IPS-15b (cell line): ENCODE results near the gene S100A12.

Experiments
- H3K27me3 ChIP-seq: one replicate; pipeline ENCODE4 v1.6.1; 2013; ENCODE audit warnings: low read length; ENCODE audit not compliant: control insufficient read depth, insufficient read depth
- H3K36me3 ChIP-seq: one replicate; pipeline ENCODE4 v1.6.1; 2013; ENCODE audit warnings: low read length; ENCODE audit not compliant: control insufficient read depth, insufficient read depth
- H3K4me1 ChIP-seq: one replicate; pipeline ENCODE4 v1.6.1; 2013; ENCODE audit warnings: mild to moderate bottlenecking, low read length; ENCODE audit not compliant: control insufficient read depth, insufficient read depth
- H3K4me3 ChIP-seq: one replicate; pipeline ENCODE4 v1.5.1; 2013; ENCODE audit warnings: low read depth, low read length
- H3K9ac ChIP-seq: one replicate; pipeline ENCODE4 v1.6.1; 2013; ENCODE audit warnings: low read depth, mild to moderate bottlenecking, low read length
- H3K9me3 ChIP-seq: one replicate; pipeline ENCODE4 v1.6.1; 2013; ENCODE audit warnings: mild to moderate bottlenecking, low read length; ENCODE audit not compliant: control insufficient read depth, insufficient read depth

Gene S100A12

DNA sequence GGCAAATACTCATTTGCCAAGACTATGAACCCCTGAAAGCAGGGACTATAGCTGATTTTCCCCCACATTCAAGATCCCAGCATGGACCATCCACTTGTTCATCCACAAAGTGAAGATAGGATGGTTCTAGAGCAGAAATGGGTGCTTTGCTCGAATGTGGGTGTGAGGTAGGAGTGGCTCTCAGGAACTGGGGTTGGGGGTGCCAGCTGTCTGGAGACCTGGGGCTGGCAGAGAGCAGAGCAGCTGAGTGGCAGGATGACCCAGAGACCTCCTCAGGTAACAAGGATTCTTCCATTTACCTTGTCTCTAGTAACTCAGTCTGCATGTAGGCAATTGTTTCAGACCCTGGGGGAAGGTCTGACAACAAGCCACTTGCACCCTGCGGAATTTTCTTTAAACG, 11.8 kb downstream of the S100A12 start:
- Histone ChIP-seq H3K4me1 (no peaks in the 10 kb centered on the region), H3K4me3 (no peak overlapping the region), H3K27me3 (no peaks in the 10 kb centered on the region), H3K9me3 (no peaks in the 10 kb centered on the region), H3K36me3 (no peaks in the 10 kb centered on the region), H3K9ac (no peak overlapping the region)

DNA sequence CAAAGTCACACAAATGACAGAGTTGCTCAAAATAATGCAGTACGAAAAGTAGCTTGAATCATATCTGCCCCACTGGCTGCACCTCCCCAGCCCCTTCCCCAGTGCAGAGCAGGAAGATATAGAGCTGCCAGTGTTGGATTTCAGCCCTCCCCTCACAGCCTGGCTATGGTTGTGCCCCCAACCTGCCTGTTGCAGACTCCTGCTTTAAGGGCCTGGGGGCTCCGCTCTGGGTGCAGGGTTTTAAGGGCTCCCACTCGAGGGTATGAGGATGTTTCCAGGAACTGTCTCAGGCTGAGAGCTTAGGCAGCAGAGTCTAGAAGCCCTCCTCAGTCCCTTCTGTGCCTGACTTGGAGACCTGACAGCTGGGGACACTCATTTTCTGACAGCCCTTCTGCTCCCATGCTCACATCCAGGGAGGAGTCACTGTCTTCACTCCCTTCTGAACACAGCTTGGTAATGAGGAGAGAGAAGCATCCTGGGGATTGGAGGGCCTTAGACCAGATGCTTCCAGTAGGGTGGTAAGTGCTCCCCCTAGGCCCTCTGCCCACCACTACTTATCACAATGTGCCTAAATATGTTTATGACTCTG, 13.1 kb downstream of the S100A12 start:
- no peaks in the 10 kb centered on the region for H3K4me1 ChIP-seq
- no peaks in the 10 kb centered on the region for H3K9me3 ChIP-seq
- H3K9ac ChIP-seq, result no peak overlapping the region
- no peaks in the 10 kb centered on the region for H3K27me3 ChIP-seq
- H3K36me3 ChIP-seq, result no peaks in the 10 kb centered on the region
- no peak overlapping the region for H3K4me3 ChIP-seq

DNA sequence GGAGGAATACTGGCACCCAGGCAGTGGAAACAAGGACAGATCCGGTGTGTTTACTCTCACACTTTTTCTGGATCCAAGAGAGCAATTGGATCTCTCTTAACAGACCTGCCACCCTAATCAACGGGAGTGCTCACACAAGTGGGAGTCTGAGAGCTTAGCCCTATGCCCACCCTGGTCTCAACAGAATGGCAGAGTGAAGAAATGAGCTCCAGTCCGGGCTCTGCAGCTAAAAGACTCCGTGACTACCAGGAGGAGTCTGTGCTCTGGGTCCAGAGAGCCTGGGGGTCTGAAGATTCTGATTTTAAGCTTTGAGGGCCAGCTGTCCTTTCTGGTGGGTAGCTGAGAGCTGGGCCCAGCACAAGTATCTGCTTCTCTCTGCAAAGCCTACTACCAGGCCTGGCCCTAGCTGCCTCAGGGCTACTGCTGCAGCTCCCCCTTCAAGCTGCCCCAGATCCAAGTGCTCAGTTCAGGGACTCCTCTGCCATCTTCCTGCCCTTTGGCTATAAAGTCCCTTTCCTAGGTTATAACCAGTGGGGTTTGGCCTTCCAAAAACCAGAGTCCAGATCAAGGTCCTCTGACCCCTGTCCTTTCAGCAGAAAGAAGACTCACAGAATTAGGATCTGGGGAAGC, 13.8 kb downstream of the S100A12 start:
- Histone ChIP-seq H3K9me3 (no peaks in the 10 kb centered on the region), H3K9ac (no peak overlapping the region), H3K36me3 (no peaks in the 10 kb centered on the region), H3K4me1 (no peaks in the 10 kb centered on the region), H3K27me3 (no peaks in the 10 kb centered on the region), H3K4me3 (no peak overlapping the region)

DNA sequence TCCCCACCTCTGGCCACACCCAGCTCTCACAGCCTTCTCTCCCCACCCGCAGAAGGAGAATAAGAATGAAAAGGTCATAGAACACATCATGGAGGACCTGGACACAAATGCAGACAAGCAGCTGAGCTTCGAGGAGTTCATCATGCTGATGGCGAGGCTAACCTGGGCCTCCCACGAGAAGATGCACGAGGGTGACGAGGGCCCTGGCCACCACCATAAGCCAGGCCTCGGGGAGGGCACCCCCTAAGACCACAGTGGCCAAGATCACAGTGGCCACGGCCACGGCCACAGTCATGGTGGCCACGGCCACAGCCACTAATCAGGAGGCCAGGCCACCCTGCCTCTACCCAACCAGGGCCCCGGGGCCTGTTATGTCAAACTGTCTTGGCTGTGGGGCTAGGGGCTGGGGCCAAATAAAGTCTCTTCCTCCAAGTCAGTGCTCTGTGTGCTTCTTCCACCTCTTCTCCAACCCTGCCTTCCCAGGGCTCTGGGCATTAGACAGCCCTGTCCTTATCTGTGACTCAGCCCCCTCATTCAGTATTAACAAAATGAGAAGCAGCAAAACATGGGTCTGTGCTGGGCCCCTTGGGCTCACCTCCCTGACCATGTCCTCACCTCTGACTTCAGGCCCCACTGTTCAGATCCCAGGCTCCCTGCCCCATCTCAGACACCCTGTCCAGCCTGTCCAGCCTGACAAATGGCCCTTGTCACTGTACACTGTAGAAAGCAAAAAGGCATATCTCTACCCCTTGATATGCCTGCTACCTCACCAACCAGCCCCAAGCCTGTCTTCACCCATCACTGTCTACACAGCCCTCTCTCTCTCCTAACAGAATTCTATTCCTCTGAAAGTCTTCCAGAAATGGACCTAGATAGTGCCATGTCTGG, 14.6 kb downstream of the S100A12 start:
- Histone ChIP-seq H3K9me3 (no peaks in the 10 kb centered on the region), H3K27me3 (no peaks in the 10 kb centered on the region), H3K36me3 (no peaks in the 10 kb centered on the region), H3K4me1 (no peaks in the 10 kb centered on the region), H3K4me3 (no peak overlapping the region), H3K9ac (no peak overlapping the region)

DNA sequence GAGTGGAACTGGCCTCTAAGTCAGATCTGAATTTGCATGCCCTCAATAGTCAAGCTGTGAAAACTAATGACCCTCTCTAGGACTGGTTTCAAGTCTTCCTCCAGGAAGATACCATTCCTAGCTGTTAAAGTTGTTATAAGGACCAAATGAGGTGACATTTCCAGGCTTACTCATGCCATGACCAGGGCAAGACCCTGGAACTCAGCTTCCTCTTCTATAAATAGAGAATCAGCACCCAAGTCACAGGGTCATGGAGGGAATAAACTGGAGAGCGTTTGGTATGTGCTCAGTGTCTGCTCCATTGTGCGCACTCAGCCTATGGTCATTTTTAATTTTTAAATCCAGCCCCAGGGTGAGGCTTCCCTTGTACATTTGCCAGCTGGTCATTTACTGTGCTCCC, 15.2 kb downstream of the S100A12 start:
- no peak overlapping the region for H3K9ac ChIP-seq
- H3K36me3 ChIP-seq, result no peaks in the 10 kb centered on the region
- H3K9me3 ChIP-seq, result no peaks in the 10 kb centered on the region
- H3K4me1 ChIP-seq, result no peaks in the 10 kb centered on the region
- no peaks in the 10 kb centered on the region for H3K27me3 ChIP-seq
- no peak overlapping the region for H3K4me3 ChIP-seq

DNA sequence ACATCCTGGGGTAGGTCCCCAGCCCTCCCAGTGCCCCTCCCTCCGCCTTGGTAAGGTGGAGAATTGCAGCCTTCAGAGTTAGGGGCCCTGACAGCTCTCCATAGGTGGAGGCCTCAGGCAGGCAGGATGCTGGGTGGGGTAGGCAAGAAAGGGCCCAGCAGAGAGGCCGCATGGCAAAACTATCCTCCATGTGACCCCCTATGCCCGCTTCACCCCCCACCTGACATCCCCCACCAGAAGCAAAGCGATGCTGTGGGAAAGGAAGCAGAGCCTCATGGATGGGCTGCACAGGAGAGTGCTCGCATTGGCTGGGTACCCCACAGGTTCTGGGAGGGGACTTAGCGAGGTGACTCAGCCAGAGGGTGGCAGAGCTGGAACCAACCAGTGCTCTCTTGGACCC, 16.2 kb downstream of the S100A12 start:
- no peaks in the 10 kb centered on the region for H3K27me3 ChIP-seq
- no peak overlapping the region for H3K4me3 ChIP-seq
- H3K4me1 ChIP-seq, result no peaks in the 10 kb centered on the region
- H3K36me3 ChIP-seq, result no peaks in the 10 kb centered on the region
- no peaks in the 10 kb centered on the region for H3K9me3 ChIP-seq
- H3K9ac ChIP-seq, result no peak overlapping the region

DNA sequence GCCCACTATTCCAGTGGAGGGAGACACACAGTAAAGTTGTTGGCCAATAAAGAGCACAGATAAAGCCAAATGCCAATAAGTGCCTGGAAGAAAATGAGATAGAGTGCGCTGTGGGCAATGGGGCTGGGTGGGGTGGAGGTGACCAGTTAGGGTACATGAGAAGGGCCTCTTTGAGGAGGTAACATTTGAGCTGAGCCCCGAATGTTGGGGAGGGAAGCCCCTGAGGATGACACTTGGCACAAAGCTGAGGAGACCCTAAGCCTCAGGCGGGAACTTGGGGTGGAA, 16.8 kb downstream of the S100A12 start:
- Histone ChIP-seq H3K4me1 (no peaks in the 10 kb centered on the region), H3K9me3 (no peaks in the 10 kb centered on the region), H3K27me3 (no peaks in the 10 kb centered on the region), H3K4me3 (no peak overlapping the region), H3K36me3 (no peaks in the 10 kb centered on the region), H3K9ac (no peak overlapping the region)

DNA sequence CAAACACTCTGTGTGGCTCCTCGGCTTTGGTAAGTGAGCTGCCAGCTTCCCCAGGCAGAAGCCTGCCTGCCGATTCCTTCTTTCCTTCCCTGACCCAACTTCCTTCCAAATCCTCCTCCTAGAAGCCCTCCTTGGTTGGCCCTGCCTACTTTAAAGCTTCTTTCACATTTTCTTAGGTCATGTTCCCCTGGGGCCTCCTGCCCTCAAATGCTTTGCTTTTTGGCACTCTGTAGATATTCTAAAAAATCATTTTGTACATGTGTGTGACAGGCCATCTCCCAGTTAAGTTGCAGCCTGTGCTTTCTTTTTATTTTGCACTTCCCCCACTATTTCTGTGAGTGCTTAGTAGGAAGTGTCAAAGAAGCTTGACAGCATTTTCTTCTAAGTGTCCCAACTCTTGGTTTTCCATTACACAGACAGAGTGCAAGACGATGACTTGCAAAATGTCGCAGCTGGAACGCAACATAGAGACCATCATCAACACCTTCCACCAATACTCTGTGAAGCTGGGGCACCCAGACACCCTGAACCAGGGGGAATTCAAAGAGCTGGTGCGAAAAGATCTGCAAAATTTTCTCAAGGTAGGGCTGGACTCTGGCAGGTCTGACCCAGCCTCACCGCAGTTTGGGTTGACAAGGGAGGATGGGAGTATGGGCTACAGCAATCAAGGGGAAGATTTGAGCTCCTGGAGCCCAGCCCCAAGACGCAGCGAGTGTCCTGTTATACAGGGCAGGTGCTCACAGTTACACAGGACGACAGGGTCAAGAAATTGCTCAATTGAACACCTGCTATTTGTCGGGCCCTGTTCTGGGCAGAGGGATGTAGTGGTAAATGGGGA, 17.3 kb downstream of the S100A12 start, which contains the start of gene S100A9:
S100A9 (plus strand) TSS at position 2 of the 838 bp plus-strand sequence; CDS start at position 432, 430 bp downstream.
- H3K4me1 ChIP-seq, result no peaks in the 10 kb centered on the region
- H3K9ac ChIP-seq, result no peak within 1 kb of the TSS
- H3K9me3 ChIP-seq, result no peaks in the 10 kb centered on the region
- no peaks in the 10 kb centered on the region for H3K36me3 ChIP-seq
- no peak within 1 kb of the TSS for H3K4me3 ChIP-seq
- no peaks in the 10 kb centered on the region for H3K27me3 ChIP-seq

DNA sequence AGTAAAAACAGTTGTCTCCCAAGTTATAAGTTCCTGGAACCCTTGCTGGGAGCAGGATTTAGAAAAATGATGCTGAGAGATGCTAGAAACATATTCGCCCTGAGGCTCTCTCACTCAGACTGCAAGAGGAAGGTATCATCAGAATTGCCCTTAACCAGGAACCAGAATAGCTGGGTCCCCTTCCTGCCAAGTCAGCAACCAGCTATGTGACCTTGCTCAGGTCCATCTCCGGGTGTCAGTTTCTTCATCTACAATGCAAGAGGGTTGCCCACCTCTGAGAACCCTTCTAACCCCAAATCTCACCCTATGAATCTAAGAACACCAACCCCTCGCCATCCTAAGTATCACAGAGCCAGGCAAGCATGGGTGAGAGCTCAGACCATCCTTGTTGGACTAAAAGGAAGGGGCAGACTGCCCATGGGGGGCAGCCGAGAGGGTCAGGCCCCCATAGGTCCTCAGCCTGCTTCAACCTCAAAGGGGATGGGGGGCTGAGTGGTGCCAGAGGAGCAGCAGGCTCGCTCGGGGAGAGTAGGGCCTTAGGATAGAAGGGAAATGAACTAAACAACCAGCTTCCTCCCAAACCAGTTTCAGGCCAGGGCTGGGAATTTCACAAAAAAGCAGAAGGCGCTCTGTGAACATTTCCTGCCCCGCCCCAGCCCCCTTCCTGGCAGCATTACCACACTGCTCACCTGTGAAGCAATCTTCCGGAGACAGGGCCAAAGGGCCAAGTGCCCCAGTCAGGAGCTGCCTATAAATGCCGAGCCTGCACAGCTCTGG, 18.2 kb downstream of the S100A12 start:
- H3K27me3 ChIP-seq, result no peaks in the 10 kb centered on the region
- no peaks in the 10 kb centered on the region for H3K4me1 ChIP-seq
- H3K9ac ChIP-seq, result no peak overlapping the region
- no peak overlapping the region for H3K4me3 ChIP-seq
- no peaks in the 10 kb centered on the region for H3K36me3 ChIP-seq
- H3K9me3 ChIP-seq, result no peaks in the 10 kb centered on the region

DNA sequence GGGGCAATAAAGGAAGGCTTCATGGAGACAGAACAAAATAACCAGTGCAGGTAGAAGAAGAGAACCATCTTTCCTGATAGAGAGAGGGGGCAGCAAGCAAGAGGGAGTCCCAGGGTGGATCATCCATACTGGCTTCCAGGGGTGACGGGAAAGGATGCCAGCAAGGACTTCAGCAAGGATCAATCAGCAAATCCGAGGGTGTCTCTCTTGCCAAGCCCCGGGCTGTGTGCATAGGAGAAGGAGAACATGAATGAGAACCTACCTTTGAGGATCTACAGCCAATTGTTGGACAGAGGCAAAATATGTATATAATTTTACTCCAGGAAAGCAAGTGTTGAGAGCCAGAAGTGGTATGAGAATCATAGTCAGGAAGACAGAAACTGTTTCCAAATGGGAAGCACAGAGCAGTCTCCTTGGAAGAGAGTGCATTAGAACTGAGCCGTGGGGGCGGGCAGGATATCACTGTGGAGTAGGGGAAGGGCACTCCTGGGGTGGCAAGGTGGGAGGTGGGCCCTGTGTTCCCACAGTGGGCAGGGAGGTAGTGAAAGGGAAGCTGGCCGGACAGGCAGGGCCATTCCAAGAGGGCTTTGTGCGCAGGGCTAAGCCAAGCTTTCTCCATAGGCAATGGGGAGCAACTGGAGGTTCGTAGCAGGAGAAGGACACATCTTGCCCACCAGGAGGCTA, 18.9 kb downstream of the S100A12 start:
- Histone ChIP-seq H3K27me3 (no peaks in the 10 kb centered on the region), H3K9ac (no peak overlapping the region), H3K4me3 (no peak overlapping the region), H3K36me3 (no peaks in the 10 kb centered on the region), H3K9me3 (no peaks in the 10 kb centered on the region), H3K4me1 (no peaks in the 10 kb centered on the region)
